DOHH2 (cell line): Measurements from ENCODE around the gene RNF146.

Experiments used
- H3F3A ChIP-seq: fragments of 200-600 bp; sonication (generic), shearing (Covaris generic); 2 replicates; pipeline ENCODE4 v1.6.0; 2016; ENCODE audit warnings: antibody characterized with exemption, mild to moderate bottlenecking; ENCODE audit not compliant: control insufficient read depth, insufficient read depth
- H3K27ac ChIP-seq: fragments of 200-600 bp; sonication (generic); 2 replicates; pipeline ENCODE4 v1.5.1; 2014; ENCODE audit warnings: low read depth, mild to moderate bottlenecking, low read length, moderate library complexity
- H3K27me3 ChIP-seq: fragments of 200-600 bp; sonication (generic); 2 replicates; pipeline ENCODE4 v1.6.1; 2014; ENCODE audit warnings: mild to moderate bottlenecking, low read length, mixed read lengths; ENCODE audit not compliant: control insufficient read depth
- H3K36me3 ChIP-seq: fragments of 200-600 bp; sonication (generic); 2 replicates; pipeline ENCODE4 v1.6.1; 2014; ENCODE audit warnings: mild to moderate bottlenecking, low read length, moderate library complexity, mixed read lengths; ENCODE audit not compliant: control insufficient read depth
- H3K4me1 ChIP-seq: fragments of 200-600 bp; sonication (generic); 2 replicates; pipeline ENCODE4 v1.6.1; 2014; ENCODE audit warnings: mild to moderate bottlenecking, low read length, mixed read lengths; ENCODE audit not compliant: control insufficient read depth
- H3K4me2 ChIP-seq: fragments of 200-600 bp; sonication (generic); 2 replicates; pipeline ENCODE4 v1.6.0; 2014; ENCODE audit warnings: mild to moderate bottlenecking, low read length, moderate library complexity
- H3K4me3 ChIP-seq: fragments of 200-600 bp; sonication (generic); 2 replicates; pipeline ENCODE4 v1.5.1; 2014; ENCODE audit warnings: mild to moderate bottlenecking, low read length, mixed read lengths
- H3K79me2 ChIP-seq: fragments of 200-600 bp; sonication (generic); 2 replicates; pipeline ENCODE4 v1.6.1; 2014; ENCODE audit warnings: mild to moderate bottlenecking, low read length, mixed read lengths; ENCODE audit not compliant: control insufficient read depth
- H3K9me2 ChIP-seq: fragments of 200-600 bp; sonication (generic); replicated peaks from 2 replicates; pipeline ENCODE4 v1.6.1; 2014; ENCODE audit warnings: mild to moderate bottlenecking, low read length, mixed read lengths; ENCODE audit not compliant: control insufficient read depth
- H3K9me3 ChIP-seq: fragments of 200-600 bp; sonication (generic); 2 replicates; pipeline ENCODE4 v1.6.1; 2014; ENCODE audit warnings: antibody characterized with exemption, low read length, mixed read lengths; ENCODE audit not compliant: control insufficient read depth, insufficient read depth
- H4K20me1 ChIP-seq: fragments of 200-600 bp; sonication (generic); 2 replicates; pipeline ENCODE4 v1.6.0; 2014; ENCODE audit warnings: low read depth, mild to moderate bottlenecking, antibody characterized with exemption, low read length, moderate library complexity; ENCODE audit not compliant: control insufficient read depth, insufficient read depth
- CTCF ChIP-seq: fragments of 200-600 bp; sonication (generic); IDR thresholded peaks from one replicate; pipeline ENCODE4 v1.5.1; 2014; ENCODE audit warnings: antibody characterized with exemption, mild to moderate bottlenecking, low read depth, low read length; ENCODE audit not compliant: poor library complexity, severe bottlenecking
- EZH2phosphoT487 ChIP-seq: fragments of 200-600 bp; sonication (generic); IDR thresholded peaks from 2 replicates; pipeline ENCODE4 v1.6.1; 2017; ENCODE audit warnings: borderline replicate concordance, mild to moderate bottlenecking, antibody characterized with exemption, low read length, moderate library complexity, mixed read lengths

RNF146 gene

GRCh38 chr6:127273499-127273898 is 6.8 kb downstream of the RNF146 start:
- Histone ChIP-seq H3K36me3 (no peaks in the 10 kb centered on the region; the same call in 1 of the 2 replicates), H3K4me1 (peaks cover 11% of the 10 kb centered on the region), H3K9me2 (no peaks in the 10 kb centered on the region), H3F3A (no peaks in the 10 kb centered on the region), H3K79me2 (peaks cover 80% of the 10 kb centered on the region), H3K4me3 (no peak overlapping the region), H3K27me3 (no peaks in the 10 kb centered on the region), H3K27ac (no peak overlapping the region), H3K4me2 (no peak overlapping the region), H4K20me1 (peaks cover 8% of the 10 kb centered on the region; the same call in 1 of the 2 replicates), H3K9me3 (no peaks in the 10 kb centered on the region)
- TF ChIP-seq CTCF (no peak), EZH2phosphoT487 (no peak)

- Histone ChIP-seq H3K9me3 (no peaks in the 10 kb centered on the region), H3K4me3 (no peak overlapping the region), H3K27me3 (no peaks in the 10 kb centered on the region), H3K4me2 (no peak overlapping the region), H3K9me2 (no peaks in the 10 kb centered on the region), H4K20me1 (0 out of 2 replicates have a peak, but pooled peaks cover 1% of the 10 kb centered on the region), H3K4me1 (peaks cover 4% of the 10 kb centered on the region; the same call in 1 of the 2 replicates), H3F3A (no peaks in the 10 kb centered on the region), H3K27ac (no peak overlapping the region), H3K79me2 (peaks cover 57% of the 10 kb centered on the region), H3K36me3 (peaks cover 3% of the 10 kb centered on the region)
- TF ChIP-seq EZH2phosphoT487 = no peak
- TF ChIP-seq CTCF = no peak
Measured at GRCh38 chr6:127276331-127276730, 9.7 kb downstream of the RNF146 start.

GRCh38 chr6:127277878-127278843 is 11.5 kb downstream of the RNF146 start:
- no peaks in the 10 kb centered on the region for H3K9me3 ChIP-seq
- H3K36me3 ChIP-seq = peaks cover 20% of the 10 kb centered on the region
- no peak overlapping the region for H3K4me3 ChIP-seq
- no peak for TF ChIP-seq EZH2phosphoT487
- no peak overlapping the region for H3K27ac ChIP-seq
- peaks cover 2% of the 10 kb centered on the region; the same call in 1 of the 2 replicates for H3F3A ChIP-seq
- peaks cover 4% of the 10 kb centered on the region; the same call in 1 of the 2 replicates for H3K4me1 ChIP-seq
- no peaks in the 10 kb centered on the region for H3K27me3 ChIP-seq
- peaks cover 40% of the 10 kb centered on the region for H3K79me2 ChIP-seq
- H3K9me2 ChIP-seq = no peaks in the 10 kb centered on the region
- no peaks in the 10 kb centered on the region for H4K20me1 ChIP-seq
- H3K4me2 ChIP-seq = no peak overlapping the region

GRCh38 chr6:127279815-127280214 is 13.2 kb downstream of the RNF146 start:
- Histone ChIP-seq H3K79me2 (peaks cover 26% of the 10 kb centered on the region), H3F3A (peaks cover 2% of the 10 kb centered on the region; the same call in 1 of the 2 replicates), H3K4me2 (no peak overlapping the region)

More at GRCh38 chr6:127279815-127280214, 13.2 kb downstream of the RNF146 start:
- Histone ChIP-seq H3K36me3 (peaks cover 28% of the 10 kb centered on the region), H3K4me1 (peaks cover 4% of the 10 kb centered on the region; the same call in 1 of the 2 replicates), H3K9me2 (no peaks in the 10 kb centered on the region), H3K9me3 (no peaks in the 10 kb centered on the region), H3K27me3 (no peaks in the 10 kb centered on the region), H3K4me3 (no peak overlapping the region), H4K20me1 (no peaks in the 10 kb centered on the region), H3K27ac (no peak overlapping the region)
- TF ChIP-seq EZH2phosphoT487 (no peak), CTCF (no peak)
